HG03432 (cell line): ENCODE measurements around the gene NT5E.
A peak's percentile ranks its signal among the peaks of the same experiment; 100 is the strongest.
"Not testable (repeated sequence)": the region's sequence is repeated elsewhere in the genome, so short reads cannot be mapped to it uniquely, and the experiment has no call there.

Source experiments
- ATAC-seq: cut with Tn5 transposase; IDR thresholded peaks from one replicate; pipeline ENCODE4 v1.9.1; 2021; ENCODE audit warnings: mild to moderate bottlenecking, moderate library complexity; ENCODE audit not compliant: unreplicated experiment

The NT5E gene

GRCh38 chr6:85449818-85450759 lies at the start of gene NT5E:
TSS of gene NT5E (plus strand) at chr6:85450083. CDS start at chr6:85450140, 57 bp downstream.
- peak; percentile 91 for ATAC-seq

- ATAC-seq: no peak
These were observed 49.6 kb upstream of the NT5E start for GRCh38 chr6:85400331-85400730.

- ATAC-seq: no peak
These were observed 48.5 kb upstream of the NT5E start for GRCh38 chr6:85401186-85402021.

- ATAC-seq: no peak
These were observed 47.8 kb upstream of the NT5E start for GRCh38 chr6:85402071-85402470.

- no peak for ATAC-seq
These were observed 47.0 kb upstream of the NT5E start for GRCh38 chr6:85402922-85403321.

GRCh38 chr6:85403331-85404015 lies 46.4 kb upstream of the NT5E start:
- ATAC-seq: no peak

- ATAC-seq: not testable (repeated sequence)
These were observed 45.8 kb upstream of the NT5E start for GRCh38 chr6:85404016-85404563.

GRCh38 chr6:85404564-85405174 lies 45.2 kb upstream of the NT5E start:
- ATAC-seq: peak; percentile 2

GRCh38 chr6:85405175-85405852 lies 44.6 kb upstream of the NT5E start:
- ATAC-seq: peak; percentile 76

- ATAC-seq: no peak
These were observed 44.1 kb upstream of the NT5E start for GRCh38 chr6:85405853-85406198.

GRCh38 chr6:85406641-85407075 lies 43.2 kb upstream of the NT5E start:
- ATAC-seq: no peak

- no peak for ATAC-seq
These were observed 41.8 kb upstream of the NT5E start for GRCh38 chr6:85408039-85408438.

GRCh38 chr6:85412911-85413430 lies 36.9 kb upstream of the NT5E start:
- no peak for ATAC-seq

GRCh38 chr6:85416049-85416448 lies 33.8 kb upstream of the NT5E start:
- no peak for ATAC-seq

- no peak for ATAC-seq
These were observed 33.1 kb upstream of the NT5E start for GRCh38 chr6:85416766-85417165.

- ATAC-seq: no peak
These were observed 32.5 kb upstream of the NT5E start for GRCh38 chr6:85417336-85417735.

GRCh38 chr6:85418059-85418458 lies 31.8 kb upstream of the NT5E start:
- ATAC-seq: no peak

- peak; percentile 71 for ATAC-seq
These were observed 30.7 kb upstream of the NT5E start for GRCh38 chr6:85419046-85419759.

- no peak for ATAC-seq
These were observed 29.3 kb upstream of the NT5E start for GRCh38 chr6:85420551-85420950.
